Karpas-422 (cell line): Measurements from ENCODE around the gene IFITM5. TPM values are rescaled to one million over a fixed set of nuclear protein-coding genes. Genes with fewer than 3 reads are reported as not detected.
"Not testable (repeated sequence)": the region's sequence is repeated elsewhere in the genome, so short reads cannot be mapped to it uniquely, and the experiment has no call there.

Experiments used
- DNase-seq: peaks from one replicate; pipeline ENCODE4 v3.0.0-alpha.2; 2015
- H2AFZ ChIP-seq: fragments of 200-600 bp; sonication (generic); 2 replicates; pipeline ENCODE4 v1.6.1; 2014; ENCODE audit warnings: antibody characterized with exemption, low read length, mixed read lengths
- H3K27ac ChIP-seq: fragments of 200-600 bp; sonication (generic); 2 replicates; pipeline ENCODE4 v1.5.1; 2014; ENCODE audit warnings: mild to moderate bottlenecking, low read length, moderate library complexity
- H3K27me3 ChIP-seq: fragments of 200-600 bp; sonication (generic); 2 replicates; pipeline ENCODE4 v1.6.1; 2014; ENCODE audit warnings: low read length, mixed read lengths
- H3K36me3 ChIP-seq: fragments of 200-600 bp; sonication (generic); 2 replicates; pipeline ENCODE4 v1.6.1; 2014; ENCODE audit warnings: low read length, mixed read lengths; ENCODE audit not compliant: insufficient read depth
- H3K4me1 ChIP-seq: fragments of 200-600 bp; sonication (generic); 2 replicates; pipeline ENCODE4 v1.6.1; 2014; ENCODE audit warnings: mild to moderate bottlenecking, low read length, mixed read lengths
- H3K4me2 ChIP-seq: fragments of 200-600 bp; sonication (generic); 2 replicates; pipeline ENCODE4 v1.6.1; 2014; ENCODE audit warnings: low read length, low read depth, mild to moderate bottlenecking; ENCODE audit not compliant: poor library complexity, severe bottlenecking
- H3K4me3 ChIP-seq: fragments of 200-600 bp; sonication (generic); 2 replicates; pipeline ENCODE4 v1.5.1; 2014; ENCODE audit warnings: mild to moderate bottlenecking, antibody characterized with exemption, low read length, mixed read lengths
- H3K79me2 ChIP-seq: fragments of 200-600 bp; sonication (generic); 2 replicates; pipeline ENCODE4 v1.6.1; 2014; ENCODE audit warnings: mild to moderate bottlenecking, low read length, mixed read lengths
- H3K9ac ChIP-seq: fragments of 200-600 bp; sonication (generic); 2 replicates; pipeline ENCODE4 v1.6.0; 2014; ENCODE audit warnings: low read length
- H3K9me2 ChIP-seq: fragments of 200-600 bp; sonication (generic), shearing (Covaris generic); replicated peaks from 2 replicates; pipeline ENCODE4 v1.6.0; 2014; ENCODE audit warnings: mild to moderate bottlenecking, low read length, moderate library complexity; ENCODE audit not compliant: insufficient read depth
- H3K9me3 ChIP-seq: fragments of 300-700, 200-600 bp; sonication (generic); 2 replicates; pipeline ENCODE4 v1.6.1; 2014; ENCODE audit warnings: low read length, mixed read lengths
- H4K20me1 ChIP-seq: fragments of 200-600 bp; sonication (generic); 2 replicates; pipeline ENCODE4 v1.6.1; 2014; ENCODE audit warnings: mild to moderate bottlenecking, antibody characterized with exemption, low read length, low read depth; ENCODE audit not compliant: insufficient read depth
- total RNA-seq: library from RNA; depleted of rRNA; stranded (reverse); fragments of >200 nt; shearing (Covaris generic); gene quantifications from 2 replicates; pipeline ENCODE4 v1.2.3, GENCODE V29; 2014; ENCODE audit warnings: low replicate concordance

The IFITM5 gene
- total RNA-seq, 1 experiment from 2014 or later = not detected

DNA sequence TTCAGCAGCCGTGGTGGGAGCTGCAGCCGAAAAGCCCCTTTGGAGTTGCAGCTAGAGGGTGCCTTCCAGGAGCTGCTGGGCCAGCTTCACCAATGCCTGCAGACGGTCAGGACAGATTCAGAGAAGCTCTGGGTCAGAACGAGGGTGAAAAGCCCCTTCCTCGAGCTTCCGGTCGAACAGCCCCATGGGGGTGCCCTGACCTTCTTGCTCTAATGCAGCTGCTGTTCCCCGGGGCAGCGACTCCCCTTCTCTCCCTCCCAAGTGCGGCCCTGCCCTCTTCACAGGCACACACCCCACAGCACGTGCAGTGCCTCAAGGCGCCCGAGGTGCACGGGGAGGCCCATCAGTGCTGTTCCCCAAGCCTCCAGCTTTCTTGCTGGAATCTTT lies 31.0 kb upstream of the IFITM5 start:
- no peaks in the 10 kb centered on the region for H3K36me3 ChIP-seq
- no peaks in the 10 kb centered on the region for H4K20me1 ChIP-seq
- H3K9me3 ChIP-seq = no peaks in the 10 kb centered on the region
- DNase-seq = no peak
- H3K27me3 ChIP-seq = no peaks in the 10 kb centered on the region
- peaks cover 12% of the 10 kb centered on the region for H3K4me1 ChIP-seq
- no peak overlapping the region for H3K27ac ChIP-seq
- no peaks in the 10 kb centered on the region for H3K79me2 ChIP-seq
- no peaks in the 10 kb centered on the region for H3K9me2 ChIP-seq
- H3K4me3 ChIP-seq = no peak overlapping the region
- no peak overlapping the region for H3K9ac ChIP-seq
- no peak overlapping the region for H3K4me2 ChIP-seq
- no peak overlapping the region for H2AFZ ChIP-seq

DNA sequence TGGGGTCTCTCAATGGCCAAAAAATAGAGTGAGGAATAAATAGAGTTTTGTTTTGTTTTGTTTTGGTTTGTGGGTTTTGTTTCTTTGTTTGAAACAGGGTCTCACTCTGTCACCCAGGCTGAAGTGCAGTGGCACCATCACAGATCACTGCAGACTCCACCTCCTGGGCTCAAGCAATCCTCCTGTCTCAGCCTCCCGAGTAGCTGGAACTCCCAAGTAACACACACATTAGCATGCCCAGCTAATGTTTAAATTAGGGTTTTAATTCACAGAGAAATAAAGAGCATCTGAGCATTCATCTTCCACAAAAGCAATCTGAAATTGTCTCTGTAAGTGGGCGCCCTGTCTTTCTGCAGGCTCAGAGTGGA lies 30.5 kb upstream of the IFITM5 start:
- no peaks in the 10 kb centered on the region for H3K36me3 ChIP-seq
- no peaks in the 10 kb centered on the region for H3K79me2 ChIP-seq
- H3K4me1 ChIP-seq = peaks cover 12% of the 10 kb centered on the region
- no peak overlapping the region for H3K9ac ChIP-seq
- H3K4me3 ChIP-seq = no peak overlapping the region
- no peak overlapping the region for H2AFZ ChIP-seq
- no peaks in the 10 kb centered on the region for H4K20me1 ChIP-seq
- no peaks in the 10 kb centered on the region for H3K27me3 ChIP-seq
- DNase-seq = no peak
- H3K27ac ChIP-seq = no peak overlapping the region
- H3K9me2 ChIP-seq = no peaks in the 10 kb centered on the region
- no peak overlapping the region for H3K4me2 ChIP-seq
- H3K9me3 ChIP-seq = no peaks in the 10 kb centered on the region

GRCh38 chr11:328516-329100 lies 29.3 kb upstream of the IFITM5 start:
- H3K9me3 ChIP-seq, DNase-seq, H3K4me3 ChIP-seq, H3K9me2 ChIP-seq, H2AFZ ChIP-seq, H3K79me2 ChIP-seq, H3K4me2 ChIP-seq, H4K20me1 ChIP-seq, H3K9ac ChIP-seq, H3K27ac ChIP-seq, H3K27me3 ChIP-seq, H3K36me3 ChIP-seq: not testable (repeated sequence)
- peaks cover 12% of the 10 kb centered on the region for H3K4me1 ChIP-seq

DNA sequence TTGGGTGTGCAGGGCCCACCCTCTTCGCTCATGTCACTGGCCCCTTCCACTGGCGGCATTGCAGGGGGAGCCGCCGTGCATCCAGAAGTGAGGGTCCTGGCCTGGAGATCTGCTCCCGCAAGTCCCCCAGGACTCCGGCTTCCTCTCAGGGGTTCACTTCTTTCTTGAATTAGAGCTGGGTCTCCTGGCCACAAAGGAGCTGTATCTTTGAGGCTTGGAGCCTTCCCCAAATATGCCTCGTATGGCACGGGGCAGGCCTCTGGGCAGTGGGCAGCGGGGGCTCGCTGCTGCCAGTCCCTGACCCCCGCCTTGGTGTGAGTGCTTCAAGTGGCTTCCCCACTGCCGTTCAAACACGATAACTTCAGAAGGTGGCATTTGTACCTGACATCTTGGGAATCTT lies 28.7 kb upstream of the IFITM5 start:
- no peaks in the 10 kb centered on the region for H3K9me3 ChIP-seq
- H2AFZ ChIP-seq = no peak overlapping the region
- peaks cover 12% of the 10 kb centered on the region for H3K4me1 ChIP-seq
- no peaks in the 10 kb centered on the region for H4K20me1 ChIP-seq
- no peaks in the 10 kb centered on the region for H3K27me3 ChIP-seq
- no peaks in the 10 kb centered on the region for H3K36me3 ChIP-seq
- H3K79me2 ChIP-seq = no peaks in the 10 kb centered on the region
- H3K9ac ChIP-seq = no peak overlapping the region
- H3K4me3 ChIP-seq = no peak overlapping the region
- no peak overlapping the region for H3K4me2 ChIP-seq
- DNase-seq = no peak
- H3K9me2 ChIP-seq = no peaks in the 10 kb centered on the region
- no peak overlapping the region for H3K27ac ChIP-seq

- peak overlapping the region; percentile 47 for H3K4me2 ChIP-seq
- no peaks in the 10 kb centered on the region for H3K27me3 ChIP-seq
- H2AFZ ChIP-seq = peak overlapping the region; percentile 69; the same call in 1 of the 2 replicates
- peak overlapping the region; percentile 50; the same call in 1 of the 2 replicates for H3K9ac ChIP-seq
- peaks cover 12% of the 10 kb centered on the region for H3K4me1 ChIP-seq
- H3K9me3 ChIP-seq = no peaks in the 10 kb centered on the region
- no peaks in the 10 kb centered on the region for H4K20me1 ChIP-seq
- H3K36me3 ChIP-seq = no peaks in the 10 kb centered on the region
- H3K27ac ChIP-seq = no peak overlapping the region
- H3K9me2 ChIP-seq = no peaks in the 10 kb centered on the region
- DNase-seq = no peak
- no peaks in the 10 kb centered on the region for H3K79me2 ChIP-seq
- H3K4me3 ChIP-seq = no peak overlapping the region
These were observed 28.2 kb upstream of the IFITM5 start for GRCh38 chr11:327581-327923.

GRCh38 chr11:326842-327580 lies 27.7 kb upstream of the IFITM5 start:
- Histone ChIP-seq H3K9ac (peak overlapping the region; percentile 50), H3K27me3 (no peaks in the 10 kb centered on the region), H3K36me3 (no peaks in the 10 kb centered on the region), H4K20me1 (no peaks in the 10 kb centered on the region), H3K79me2 (no peaks in the 10 kb centered on the region), H3K9me3 (no peaks in the 10 kb centered on the region), H3K4me1 (peaks cover 12% of the 10 kb centered on the region), H3K4me3 (peak overlapping the region; percentile 30; the same call in 1 of the 2 replicates), H3K9me2 (no peaks in the 10 kb centered on the region), H3K27ac (no peak overlapping the region), H2AFZ (peak overlapping the region; percentile 69; the same call in 1 of the 2 replicates), H3K4me2 (peak overlapping the region; percentile 47)
- DNase-seq = peak; percentile 72

GRCh38 chr11:326592-326841 lies 27.2 kb upstream of the IFITM5 start:
- H3K4me3 ChIP-seq = no peak overlapping the region
- peak overlapping the region; percentile 69; the same call in 1 of the 2 replicates for H2AFZ ChIP-seq
- no peaks in the 10 kb centered on the region for H3K9me2 ChIP-seq
- no peak for DNase-seq
- H3K79me2 ChIP-seq = no peaks in the 10 kb centered on the region
- no peaks in the 10 kb centered on the region for H3K36me3 ChIP-seq
- H3K4me2 ChIP-seq = peak overlapping the region; percentile 47
- H3K27ac ChIP-seq = no peak overlapping the region
- H3K9ac ChIP-seq = peak overlapping the region; percentile 50
- H4K20me1 ChIP-seq = no peaks in the 10 kb centered on the region
- H3K9me3 ChIP-seq = no peaks in the 10 kb centered on the region
- H3K4me1 ChIP-seq = peaks cover 12% of the 10 kb centered on the region
- no peaks in the 10 kb centered on the region for H3K27me3 ChIP-seq

GRCh38 chr11:325796-326591 lies 26.7 kb upstream of the IFITM5 start:
- Histone ChIP-seq H4K20me1 (no peaks in the 10 kb centered on the region), H3K27me3 (no peaks in the 10 kb centered on the region), H3K4me2 (no peak overlapping the region), H3K36me3 (no peaks in the 10 kb centered on the region), H3K27ac (no peak overlapping the region), H3K9me3 (no peaks in the 10 kb centered on the region), H3K4me1 (peaks cover 12% of the 10 kb centered on the region), H3K9me2 (no peaks in the 10 kb centered on the region), H3K9ac (peak overlapping the region; percentile 50; the same call in 1 of the 2 replicates), H2AFZ (no peak overlapping the region), H3K79me2 (no peaks in the 10 kb centered on the region), H3K4me3 (no peak overlapping the region)
- DNase-seq = no peak
